HG03378 (cell line): ENCODE data around the gene BLOC1S3.
A peak's percentile ranks its signal among the peaks of the same experiment; 100 is the strongest.

Source experiments
- ATAC-seq: cut with Tn5 transposase; IDR thresholded peaks from one replicate; pipeline ENCODE4 v1.9.1; 2021; ENCODE audit warnings: mild to moderate bottlenecking, moderate library complexity; ENCODE audit not compliant: unreplicated experiment

The BLOC1S3 gene

GRCh38 chr19:45160870-45161737, 17.5 kb upstream of the BLOC1S3 start, which contains the start of gene NKPD1:
NKPD1 (minus strand) TSS chr19:45160982; CDS start chr19:45160150, 832 bp downstream.
- ATAC-seq, result no peak

GRCh38 chr19:45161738-45162607, 16.6 kb upstream of the BLOC1S3 start:
- ATAC-seq, result no peak

GRCh38 chr19:45162608-45163143, 15.9 kb upstream of the BLOC1S3 start:
- no peak for ATAC-seq

GRCh38 chr19:45163156-45163555, 15.4 kb upstream of the BLOC1S3 start:
- ATAC-seq, result no peak

- ATAC-seq, result no peak
Observed at GRCh38 chr19:45163751-45164460, 14.7 kb upstream of the BLOC1S3 start.

GRCh38 chr19:45164577-45165335, 13.8 kb upstream of the BLOC1S3 start:
- peak; percentile 62 for ATAC-seq

- no peak for ATAC-seq
Observed at GRCh38 chr19:45166723-45167252, 11.8 kb upstream of the BLOC1S3 start.

- ATAC-seq, result no peak
Observed at GRCh38 chr19:45168767-45169351, 9.7 kb upstream of the BLOC1S3 start.

GRCh38 chr19:45169602-45170001, 9.0 kb upstream of the BLOC1S3 start:
- no peak for ATAC-seq

GRCh38 chr19:45170146-45171106, 8.2 kb upstream of the BLOC1S3 start:
- no peak for ATAC-seq

- no peak for ATAC-seq
Observed at GRCh38 chr19:45171211-45171623, 7.4 kb upstream of the BLOC1S3 start.

GRCh38 chr19:45172173-45172572, 6.4 kb upstream of the BLOC1S3 start:
- ATAC-seq, result no peak

- ATAC-seq, result no peak
Observed at GRCh38 chr19:45172611-45173208, 5.9 kb upstream of the BLOC1S3 start.

- no peak for ATAC-seq
Observed at GRCh38 chr19:45173816-45174215, 4.8 kb upstream of the BLOC1S3 start.

GRCh38 chr19:45175515-45176345, 2.9 kb upstream of the BLOC1S3 start:
- ATAC-seq, result no peak

GRCh38 chr19:45177817-45178261, 745 bp upstream of the BLOC1S3 start, which contains the start of gene TRAPPC6A:
TRAPPC6A (minus strand) TSS chr19:45178237; CDS start chr19:45178218, 19 bp downstream.
- peak; percentile 4 for ATAC-seq
